Osteoblast (primary cell): ENCODE data around the gene TNFAIP2. TPM values are rescaled to one million over a fixed set of nuclear protein-coding genes. Genes with fewer than 3 reads are reported as not detected.

Experiments
- DNase-seq: peaks from one replicate; pipeline ENCODE4 v3.0.0; 2011; ENCODE audit warnings: low spot score, mixed read lengths; ENCODE audit not compliant: insufficient read length; ENCODE audit errors: missing footprints
- H2AFZ ChIP-seq: 2 replicates; pipeline ENCODE4 v1.6.0; 2011; ENCODE audit warnings: mild to moderate bottlenecking, low read length
- H3K27ac ChIP-seq: 2 replicates; pipeline ENCODE4 v1.5.1; 2011; ENCODE audit warnings: mild to moderate bottlenecking, low read depth, low read length, moderate library complexity
- H3K27me3 ChIP-seq: 2 replicates; pipeline ENCODE4 v1.6.0; 2012; ENCODE audit warnings: mild to moderate bottlenecking, control low read depth, inconsistent platforms, low read length, moderate library complexity; ENCODE audit not compliant: insufficient read depth
- H3K36me3 ChIP-seq: 2 replicates; pipeline ENCODE4 v1.5.1; 2011; ENCODE audit warnings: mild to moderate bottlenecking, low read length, control low read depth, moderate library complexity; ENCODE audit not compliant: insufficient read depth
- H3K4me1 ChIP-seq: 2 replicates; pipeline ENCODE4 v1.5.1; 2011; ENCODE audit warnings: mild to moderate bottlenecking, low read length, control low read depth, moderate library complexity; ENCODE audit not compliant: insufficient read depth
- H3K4me2 ChIP-seq: 2 replicates; pipeline ENCODE4 v1.6.0; 2011; ENCODE audit warnings: mild to moderate bottlenecking, low read length; ENCODE audit not compliant: insufficient read depth
- H3K4me3 ChIP-seq: fragments of 200-600 bp; sonication (generic); 3 replicates; pipeline ENCODE4 v1.5.1; 2012; ENCODE audit warnings: mild to moderate bottlenecking, low read length, inconsistent platforms; ENCODE audit not compliant: insufficient read depth
- H3K79me2 ChIP-seq: 2 replicates; pipeline ENCODE4 v1.6.0; 2012; ENCODE audit warnings: mild to moderate bottlenecking, low read length, control low read depth, inconsistent platforms; ENCODE audit not compliant: insufficient read depth
- H3K9me3 ChIP-seq: 2 replicates; pipeline ENCODE4 v1.5.1; 2011; ENCODE audit warnings: low read depth, low read length, control low read depth
- H4K20me1 ChIP-seq: 2 replicates; pipeline ENCODE4 v1.6.0; 2012; ENCODE audit warnings: mild to moderate bottlenecking, low read length, control low read depth; ENCODE audit not compliant: insufficient read depth
- total RNA-seq: library from RNA; depleted of rRNA; stranded (reverse); fragments of >200 nt; gene quantifications from 2 replicates; pipeline ENCODE4 v1.2.3, GENCODE V29; 2012
- TF ChIP-seq, protein P1 (sequence below): IDR thresholded peaks from 2 replicates; pipeline ENCODE4 v1.5.1; 2011; ENCODE audit warnings: mild to moderate bottlenecking, low read depth, low read length, moderate library complexity; ENCODE audit errors: extremely low read depth

TNFAIP2 gene
- total RNA-seq, 1 donor, result 60.1 TPM

DNA sequence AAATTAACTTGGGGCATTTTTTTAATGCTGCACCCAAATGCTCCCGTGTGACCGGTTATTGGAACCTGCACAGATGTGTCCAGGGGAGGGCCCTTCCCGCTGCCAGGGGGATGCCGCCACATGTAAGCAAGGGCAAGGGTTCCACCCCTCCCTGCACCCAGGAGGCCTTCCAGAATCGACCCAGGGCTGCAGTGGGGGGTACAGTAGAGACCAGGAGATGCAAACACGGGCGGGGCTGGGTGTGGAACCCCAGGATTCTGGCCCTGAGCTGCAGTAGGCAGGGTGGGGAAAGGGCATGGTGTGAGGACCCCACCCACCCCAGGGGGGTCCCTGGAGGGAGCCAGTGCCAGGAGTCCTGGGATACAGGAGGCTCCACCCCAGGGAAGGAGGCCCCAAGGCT lies 54.1 kb downstream of the TNFAIP2 start:
- no peak overlapping the region for H3K4me2 ChIP-seq
- no peaks in the 10 kb centered on the region for H3K9me3 ChIP-seq
- H3K36me3 ChIP-seq, result no peaks in the 10 kb centered on the region
- no peak overlapping the region for H2AFZ ChIP-seq
- H3K27me3 ChIP-seq, result no peaks in the 10 kb centered on the region
- H3K79me2 ChIP-seq, result no peaks in the 10 kb centered on the region
- no peak overlapping the region for H3K4me3 ChIP-seq
- TF ChIP-seq, protein P1, sequence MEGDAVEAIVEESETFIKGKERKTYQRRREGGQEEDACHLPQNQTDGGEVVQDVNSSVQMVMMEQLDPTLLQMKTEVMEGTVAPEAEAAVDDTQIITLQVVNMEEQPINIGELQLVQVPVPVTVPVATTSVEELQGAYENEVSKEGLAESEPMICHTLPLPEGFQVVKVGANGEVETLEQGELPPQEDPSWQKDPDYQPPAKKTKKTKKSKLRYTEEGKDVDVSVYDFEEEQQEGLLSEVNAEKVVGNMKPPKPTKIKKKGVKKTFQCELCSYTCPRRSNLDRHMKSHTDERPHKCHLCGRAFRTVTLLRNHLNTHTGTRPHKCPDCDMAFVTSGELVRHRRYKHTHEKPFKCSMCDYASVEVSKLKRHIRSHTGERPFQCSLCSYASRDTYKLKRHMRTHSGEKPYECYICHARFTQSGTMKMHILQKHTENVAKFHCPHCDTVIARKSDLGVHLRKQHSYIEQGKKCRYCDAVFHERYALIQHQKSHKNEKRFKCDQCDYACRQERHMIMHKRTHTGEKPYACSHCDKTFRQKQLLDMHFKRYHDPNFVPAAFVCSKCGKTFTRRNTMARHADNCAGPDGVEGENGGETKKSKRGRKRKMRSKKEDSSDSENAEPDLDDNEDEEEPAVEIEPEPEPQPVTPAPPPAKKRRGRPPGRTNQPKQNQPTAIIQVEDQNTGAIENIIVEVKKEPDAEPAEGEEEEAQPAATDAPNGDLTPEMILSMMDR, result no peak
- no peaks in the 10 kb centered on the region for H4K20me1 ChIP-seq
- H3K4me1 ChIP-seq, result no peaks in the 10 kb centered on the region
- no peak for DNase-seq
- H3K27ac ChIP-seq, result no peak overlapping the region

DNA sequence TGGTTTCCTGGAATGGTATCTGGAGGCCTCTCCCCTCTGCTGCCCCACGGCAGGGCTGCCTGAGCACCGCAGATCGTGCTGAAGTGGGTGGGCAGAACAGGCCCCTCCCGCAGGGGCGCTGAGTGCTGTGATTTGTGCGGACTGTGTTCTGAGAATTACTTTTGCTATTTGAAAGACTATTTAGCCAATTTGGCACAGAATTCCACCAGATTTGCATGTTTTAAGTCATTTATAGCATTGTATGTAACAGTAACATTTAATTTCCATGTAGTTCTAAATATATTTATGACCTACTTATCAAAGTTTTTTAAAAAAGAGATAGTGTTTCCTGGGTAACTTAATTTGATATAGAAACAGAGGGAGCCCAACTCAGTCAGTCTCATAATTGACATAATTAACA lies 55.3 kb downstream of the TNFAIP2 start:
- H3K27me3 ChIP-seq, result no peaks in the 10 kb centered on the region
- no peaks in the 10 kb centered on the region for H4K20me1 ChIP-seq
- H3K4me2 ChIP-seq, result no peak overlapping the region
- TF ChIP-seq, protein P1, result no peak
- H2AFZ ChIP-seq, result no peak overlapping the region
- H3K27ac ChIP-seq, result no peak overlapping the region
- no peaks in the 10 kb centered on the region for H3K79me2 ChIP-seq
- no peak overlapping the region for H3K4me3 ChIP-seq
- no peak for DNase-seq
- no peaks in the 10 kb centered on the region for H3K4me1 ChIP-seq
- H3K9me3 ChIP-seq, result no peaks in the 10 kb centered on the region
- no peaks in the 10 kb centered on the region for H3K36me3 ChIP-seq

DNA sequence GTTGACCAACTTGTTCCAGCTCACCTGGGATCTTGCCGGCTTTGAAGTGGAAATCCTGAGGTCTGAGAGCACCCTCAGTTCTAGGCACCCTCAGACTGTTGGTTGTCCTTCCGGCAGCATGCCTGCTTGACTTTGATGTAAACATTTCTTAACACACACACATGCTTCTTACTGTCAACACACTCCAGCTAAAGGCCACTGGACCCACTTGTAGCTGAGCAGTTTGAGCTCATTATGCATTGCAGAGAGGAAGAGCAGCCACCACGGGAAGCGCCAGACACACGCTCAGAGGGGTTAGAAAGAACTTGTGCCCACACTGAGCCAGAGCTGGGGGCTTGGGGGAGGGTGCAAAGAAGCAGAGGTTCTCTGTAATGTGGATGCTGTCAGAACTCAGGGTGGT lies 55.8 kb downstream of the TNFAIP2 start:
- no peaks in the 10 kb centered on the region for H4K20me1 ChIP-seq
- H3K9me3 ChIP-seq, result no peaks in the 10 kb centered on the region
- H3K4me1 ChIP-seq, result no peaks in the 10 kb centered on the region
- H2AFZ ChIP-seq, result no peak overlapping the region
- no peaks in the 10 kb centered on the region for H3K36me3 ChIP-seq
- TF ChIP-seq, protein P1, result no peak
- H3K4me3 ChIP-seq, result no peak overlapping the region
- H3K27ac ChIP-seq, result no peak overlapping the region
- no peaks in the 10 kb centered on the region for H3K79me2 ChIP-seq
- H3K27me3 ChIP-seq, result peaks cover 2% of the 10 kb centered on the region
- H3K4me2 ChIP-seq, result no peak overlapping the region
- no peak for DNase-seq

DNA sequence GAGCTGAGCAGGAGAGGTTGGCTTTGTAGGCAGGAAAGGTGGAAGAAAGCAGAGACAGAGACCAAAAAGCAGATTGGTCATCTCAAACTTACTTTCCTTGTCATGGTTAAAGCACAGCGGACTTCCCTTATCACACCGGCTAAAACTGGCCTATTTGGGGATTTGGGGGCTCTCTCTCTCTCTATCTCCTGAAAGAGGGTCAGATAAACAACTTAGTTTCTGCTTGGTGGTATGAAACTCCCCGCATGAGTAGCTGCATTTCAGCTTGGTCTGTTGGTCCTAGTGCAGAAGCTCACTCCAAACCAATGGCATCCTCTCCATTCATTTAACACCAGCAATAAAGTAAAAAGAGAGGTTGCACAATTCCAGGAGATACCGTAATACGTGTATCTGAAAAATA lies 57.1 kb downstream of the TNFAIP2 start:
- DNase-seq, result no peak
- Histone ChIP-seq H3K4me1 (no peaks in the 10 kb centered on the region), H3K4me3 (no peak overlapping the region), H3K36me3 (no peaks in the 10 kb centered on the region), H3K27ac (no peak overlapping the region), H3K27me3 (peaks cover 3% of the 10 kb centered on the region), H4K20me1 (no peaks in the 10 kb centered on the region), H3K9me3 (no peaks in the 10 kb centered on the region), H2AFZ (no peak overlapping the region), H3K4me2 (no peak overlapping the region), H3K79me2 (no peaks in the 10 kb centered on the region)
- TF ChIP-seq, protein P1, result no peak
